Cardiac muscle cell (in vitro differentiated cells and primary cell): Measurements from ENCODE around the gene SLC1A4. TPM values are rescaled to one million over a fixed set of nuclear protein-coding genes. Genes with fewer than 3 reads are reported as not detected.
A peak's percentile ranks its signal among the peaks of the same experiment; 100 is the strongest.

Source experiments
- DNase-seq, 2 donors: peaks; one replicate each; pipeline versions ENCODE4 v3.0.0 to v3.0.0-alpha.2; 2010 to 2017; ENCODE audit warnings: low read depth in 1 of 2, low spot score in 1 of 2
- H3K27ac ChIP-seq: fragments of 200-600 bp; sonication (generic); 2 replicates; pipeline ENCODE4 v1.5.1; 2016
- H3K27me3 ChIP-seq: fragments of 200-600 bp; sonication (generic); 2 replicates; pipeline ENCODE4 v1.6.0; 2016; ENCODE audit warnings: control low read depth
- H3K36me3 ChIP-seq: fragments of 200-600 bp; sonication (generic); 2 replicates; pipeline ENCODE4 v1.5.1; 2016; ENCODE audit warnings: control low read depth
- H3K4me1 ChIP-seq: fragments of 200-600 bp; sonication (generic); 2 replicates; pipeline ENCODE4 v1.8.1; 2017; ENCODE audit warnings: low read depth, mild to moderate bottlenecking, mixed run types
- H3K4me3 ChIP-seq: fragments of 200-600 bp; sonication (generic); 2 replicates; pipeline ENCODE4 v1.5.1; 2016; ENCODE audit warnings: mild to moderate bottlenecking
- H3K9me3 ChIP-seq: fragments of 200-600 bp; sonication (generic); 2 replicates; pipeline ENCODE4 v1.5.1; 2017; ENCODE audit warnings: low read depth, mild to moderate bottlenecking, control low read depth
- CTCF ChIP-seq: IDR thresholded peaks from 2 replicates; pipeline ENCODE4 v1.5.1; 2012; ENCODE audit warnings: low read depth, mild to moderate bottlenecking, low read length
- polyA plus RNA-seq: library from polyadenylated mRNA; unstranded; fragments of >200 nt; fragmentation: Nextera tagmentation; extraction: Ambion mirVana; gene quantifications from 2 replicates; pipeline ENCODE4 v1.2.1, GENCODE V29; 2016
- total RNA-seq: library from RNA; depleted of rRNA; stranded (reverse); fragments of >200 nt; gene quantifications from 2 replicates; pipeline ENCODE4 v1.2.3, GENCODE V29; 2016

Gene SLC1A4
- 31.7 and 46.8 TPM in 2 replicates for total RNA-seq
- polyA plus RNA-seq, result 34.2 and 37.1 TPM in 2 replicates

- no peak for TF ChIP-seq CTCF
- Histone ChIP-seq H3K9me3 (no peaks in the 10 kb centered on the region), H3K27me3 (peaks cover 46% of the 10 kb centered on the region), H3K4me1 (peaks cover 4% of the 10 kb centered on the region), H3K36me3 (no peaks in the 10 kb centered on the region), H3K4me3 (peak within 1 kb of the TSS; percentile 82), H3K27ac (peak within 1 kb of the TSS; percentile 86)
- peak; percentile 92 to 94 for DNase-seq
Measured at GRCh38 chr2:64989126-64989981, at the start of gene SLC1A4. SLC1A4 (plus strand) TSS chr2:64989399; CDS start chr2:64989644, 245 bp downstream.

GRCh38 chr2:64941143-64941542 lies 48.1 kb upstream of the SLC1A4 start:
- TF ChIP-seq CTCF, result no peak
- no peaks in the 10 kb centered on the region for H3K36me3 ChIP-seq
- H3K9me3 ChIP-seq, result no peaks in the 10 kb centered on the region
- no peak overlapping the region for H3K4me3 ChIP-seq
- peaks cover 5% of the 10 kb centered on the region for H3K27me3 ChIP-seq
- no peaks in the 10 kb centered on the region for H3K4me1 ChIP-seq
- no peak for DNase-seq
- no peak overlapping the region for H3K27ac ChIP-seq

GRCh38 chr2:64941801-64942200 lies 47.4 kb upstream of the SLC1A4 start:
- Histone ChIP-seq H3K4me3 (no peak overlapping the region), H3K27me3 (peaks cover 5% of the 10 kb centered on the region), H3K36me3 (no peaks in the 10 kb centered on the region), H3K4me1 (no peaks in the 10 kb centered on the region), H3K9me3 (no peaks in the 10 kb centered on the region), H3K27ac (no peak overlapping the region)
- no peak for DNase-seq
- TF ChIP-seq CTCF, result no peak

- no peak for TF ChIP-seq CTCF
- no peak for DNase-seq
- no peaks in the 10 kb centered on the region for H3K9me3 ChIP-seq
Measured at GRCh38 chr2:64942693-64943092, 46.5 kb upstream of the SLC1A4 start.

GRCh38 chr2:64943387-64944150 lies 45.6 kb upstream of the SLC1A4 start:
- no peak for TF ChIP-seq CTCF
- Histone ChIP-seq H3K27me3 (peaks cover 5% of the 10 kb centered on the region), H3K36me3 (no peaks in the 10 kb centered on the region), H3K4me1 (no peaks in the 10 kb centered on the region), H3K27ac (no peak overlapping the region), H3K9me3 (no peaks in the 10 kb centered on the region), H3K4me3 (no peak overlapping the region)
- peak in 1 of 2 donors; percentile 61 for DNase-seq

More at GRCh38 chr2:64942693-64943092, 46.5 kb upstream of the SLC1A4 start:
- Histone ChIP-seq H3K4me3 (no peak overlapping the region), H3K36me3 (no peaks in the 10 kb centered on the region), H3K27ac (no peak overlapping the region), H3K4me1 (no peaks in the 10 kb centered on the region), H3K27me3 (peaks cover 5% of the 10 kb centered on the region)
